Stomach (tissue), 4 donors: Measurements from ENCODE around the gene ATP8A2.

Experiments
- CTCF ChIP-seq, 7 experiments: fragments of 450-650 bp in 4 of 7; fragments of 200-600 bp in 3 of 7; sonication (generic) in 3 of 7; IDR thresholded peaks; one replicate each; pipeline ENCODE4 v1.5.1; 2016 to 2019; ENCODE audit warnings: antibody characterized with exemption in 7 of 7, control low read depth in 2 of 7, mild to moderate bottlenecking in 1 of 7
- POLR2A ChIP-seq, 4 donors: fragments of 450-650 bp; IDR thresholded peaks; one replicate each; pipeline ENCODE4 v1.6.1; 2016; ENCODE audit warnings: antibody characterized with exemption in 4 of 4, control low read depth in 2 of 4, mild to moderate bottlenecking in 1 of 4, moderate library complexity in 1 of 4
- POLR2AphosphoS5 ChIP-seq, 3 donors: sonication (generic); formaldehyde crosslinking; IDR thresholded peaks; one replicate each; pipeline ENCODE4 v1.6.1; 2016; ENCODE audit warnings: antibody characterized with exemption in 3 of 3

GRCh38 chr13:25992076-25992475 is 620.3 kb downstream of the ATP8A2 start:
- TF ChIP-seq CTCF (IDR thresholded peaks at IDR 0.05), result no peak
- no peak for TF ChIP-seq POLR2A (IDR thresholded peaks at IDR 0.05)
- TF ChIP-seq POLR2AphosphoS5 (IDR thresholded peaks at IDR 0.05), result no peak
